Ascending aorta (tissue), 2 donors: Measurements from ENCODE around the gene NTRK3. TPM values are rescaled to one million over a fixed set of nuclear protein-coding genes. Genes with fewer than 3 reads are reported as not detected.

Experiments used
- DNase-seq, 2 donors: peaks; one replicate each; pipeline ENCODE4 v3.0.0-alpha.2; 2019; ENCODE audit warnings: low spot score in 2 of 2
- H3K27ac ChIP-seq, 2 donors: fragments of 200-600 bp; sonication (generic); one replicate each; pipeline ENCODE4 v1.5.1; 2016 to 2017; ENCODE audit warnings: mild to moderate bottlenecking in 1 of 2
- H3K27me3 ChIP-seq: fragments of 200-600 bp; sonication (generic); one replicate; pipeline ENCODE4 v1.5.1; 2017
- H3K36me3 ChIP-seq, 2 donors: fragments of 200-600 bp; sonication (generic); one replicate each; pipeline ENCODE4 v1.5.1; 2016
- H3K4me1 ChIP-seq, 2 donors: fragments of 200-600 bp; sonication (generic); one replicate each; pipeline ENCODE4 v1.5.1; 2016 to 2017; ENCODE audit warnings: mild to moderate bottlenecking in 1 of 2
- H3K4me3 ChIP-seq, 2 donors: fragments of 200-600 bp; sonication (generic); one replicate each; pipeline ENCODE4 v1.5.1; 2016 to 2017; ENCODE audit warnings: mild to moderate bottlenecking in 1 of 2
- H3K9me3 ChIP-seq, 2 donors: fragments of 200-600 bp; sonication (generic); one replicate each; pipeline ENCODE4 v1.5.1; 2016
- CTCF ChIP-seq, 3 experiments: fragments of 200-600 bp in 2 of 3; fragments of 450-650 bp in 1 of 3; sonication (generic) in 2 of 3; IDR thresholded peaks; one replicate each; pipeline ENCODE4 v1.5.1; 2016 to 2019; ENCODE audit warnings: antibody characterized with exemption in 3 of 3, mild to moderate bottlenecking in 1 of 3, moderate library complexity in 1 of 3
- intact Hi-C: fragments of 100-400 bp; cut with DNase I; formaldehyde crosslinking; loops from one replicate; pipeline ENCODE4 v1.15.1; 2023
- total RNA-seq: library from RNA; depleted of rRNA; stranded (reverse); fragments of >200 nt; gene quantifications from one replicate; pipeline ENCODE4 v1.1.0, GENCODE V29; 2016

The NTRK3 gene
- total RNA-seq, 1 donor from 2014 or later = 52.7 TPM

- Histone ChIP-seq H3K27ac (no peak overlapping the region), H3K27me3 (no peaks in the 10 kb centered on the region), H3K4me3 (no peak overlapping the region), H3K4me1 (peaks cover 0 to 6% of the 10 kb centered on the region in 2 donors), H3K9me3 (no peaks in the 10 kb centered on the region), H3K36me3 (no peaks in the 10 kb centered on the region)
- intact Hi-C loops = no loop called here
- no peak for TF ChIP-seq CTCF (IDR thresholded peaks at IDR 0.05)
- DNase-seq = no peak
Observed at GRCh38 chr15:88046576-88047129, 209.9 kb downstream of the NTRK3 start.

GRCh38 chr15:88043396-88043795 is 213.1 kb downstream of the NTRK3 start:
- intact Hi-C loops = no loop called here

GRCh38 chr15:88042047-88042446 is 214.5 kb downstream of the NTRK3 start:
- Histone ChIP-seq H3K4me1 (peaks cover 0 to 6% of the 10 kb centered on the region in 2 donors), H3K27ac (no peak overlapping the region), H3K36me3 (no peaks in the 10 kb centered on the region), H3K4me3 (no peak overlapping the region), H3K9me3 (no peaks in the 10 kb centered on the region), H3K27me3 (no peaks in the 10 kb centered on the region)
- intact Hi-C loops = no loop called here
- DNase-seq = no peak
- TF ChIP-seq CTCF (IDR thresholded peaks at IDR 0.05) = no peak

More at GRCh38 chr15:88043396-88043795, 213.1 kb downstream of the NTRK3 start:
- Histone ChIP-seq H3K27me3 (no peaks in the 10 kb centered on the region), H3K27ac (no peak overlapping the region), H3K4me3 (no peak overlapping the region), H3K36me3 (no peaks in the 10 kb centered on the region), H3K4me1 (peaks cover 0 to 6% of the 10 kb centered on the region in 2 donors), H3K9me3 (no peaks in the 10 kb centered on the region)
- no peak for DNase-seq
- TF ChIP-seq CTCF (IDR thresholded peaks at IDR 0.05) = no peak

- H3K4me3 ChIP-seq = no peak overlapping the region
- H3K36me3 ChIP-seq = no peaks in the 10 kb centered on the region
- intact Hi-C loops = no loop called here
- no peak for DNase-seq
- H3K4me1 ChIP-seq = peaks cover 0 to 6% of the 10 kb centered on the region in 2 donors
- H3K27ac ChIP-seq = no peak overlapping the region
- no peak for TF ChIP-seq CTCF (IDR thresholded peaks at IDR 0.05)
- no peaks in the 10 kb centered on the region for H3K27me3 ChIP-seq
- no peaks in the 10 kb centered on the region for H3K9me3 ChIP-seq
Observed at GRCh38 chr15:88040516-88040915, 216.0 kb downstream of the NTRK3 start.

GRCh38 chr15:88038261-88038660 is 218.3 kb downstream of the NTRK3 start:
- Histone ChIP-seq H3K27me3 (no peaks in the 10 kb centered on the region), H3K9me3 (no peaks in the 10 kb centered on the region), H3K27ac (no peak overlapping the region), H3K4me3 (no peak overlapping the region), H3K4me1 (peaks cover 0 to under 1% of the 10 kb centered on the region in 2 donors), H3K36me3 (no peaks in the 10 kb centered on the region)
- TF ChIP-seq CTCF (IDR thresholded peaks at IDR 0.05) = no peak
- no peak for DNase-seq
- intact Hi-C loops = no loop called here
